ENCODE data around the gene ATG2A. TPM values are rescaled to one million over a fixed set of nuclear protein-coding genes. Genes with fewer than 3 reads are reported as not detected.

Gene ATG2A
- total RNA-seq, 1 donor from 2014 or later = 25.8 TPM

- TF ChIP-seq CTCF (conservative IDR thresholded peaks at IDR 0.05; ENCODE audit: low read depth, low read length) = no peak
- DNase-seq (ENCODE audit: low read depth) = peak; percentile 64
- no peak overlapping the region for H3K4me3 ChIP-seq (ENCODE audit: low read depth, low read length)
Measured at GRCh38 chr11:64854534-64855502, 62.2 kb downstream of the ATG2A start.

GRCh38 chr11:64854157-64854533 is 62.9 kb downstream of the ATG2A start:
- no peak for DNase-seq (ENCODE audit: low read depth)
- no peak for TF ChIP-seq CTCF (conservative IDR thresholded peaks at IDR 0.05; ENCODE audit: low read depth, low read length)
- no peak overlapping the region for H3K4me3 ChIP-seq (ENCODE audit: low read depth, low read length)

DNA sequence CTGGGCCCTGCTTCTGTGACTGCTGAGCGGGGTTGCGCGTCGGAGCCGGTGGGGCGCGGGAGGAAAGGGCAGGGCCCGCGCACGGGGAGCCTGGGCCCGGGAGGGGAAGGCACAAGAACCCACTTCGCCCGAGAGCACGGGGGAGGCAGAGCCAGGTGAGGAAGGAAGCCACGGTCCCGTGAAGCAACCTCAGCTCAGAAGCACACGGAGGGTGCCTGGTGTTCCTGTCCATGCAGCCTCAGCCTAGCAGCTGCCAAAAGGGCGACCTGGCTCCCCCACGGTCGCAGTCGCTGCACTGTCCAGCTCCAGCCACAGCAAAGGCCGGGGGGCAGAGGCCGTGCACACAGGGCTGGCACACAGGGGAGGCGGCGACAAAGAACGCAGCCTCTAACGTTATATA is 63.3 kb downstream of the ATG2A start:
- no peak for TF ChIP-seq CTCF (conservative IDR thresholded peaks at IDR 0.05; ENCODE audit: low read depth, low read length)
- H3K4me3 ChIP-seq (ENCODE audit: low read depth, low read length) = no peak overlapping the region
- DNase-seq (ENCODE audit: low read depth) = no peak

DNA sequence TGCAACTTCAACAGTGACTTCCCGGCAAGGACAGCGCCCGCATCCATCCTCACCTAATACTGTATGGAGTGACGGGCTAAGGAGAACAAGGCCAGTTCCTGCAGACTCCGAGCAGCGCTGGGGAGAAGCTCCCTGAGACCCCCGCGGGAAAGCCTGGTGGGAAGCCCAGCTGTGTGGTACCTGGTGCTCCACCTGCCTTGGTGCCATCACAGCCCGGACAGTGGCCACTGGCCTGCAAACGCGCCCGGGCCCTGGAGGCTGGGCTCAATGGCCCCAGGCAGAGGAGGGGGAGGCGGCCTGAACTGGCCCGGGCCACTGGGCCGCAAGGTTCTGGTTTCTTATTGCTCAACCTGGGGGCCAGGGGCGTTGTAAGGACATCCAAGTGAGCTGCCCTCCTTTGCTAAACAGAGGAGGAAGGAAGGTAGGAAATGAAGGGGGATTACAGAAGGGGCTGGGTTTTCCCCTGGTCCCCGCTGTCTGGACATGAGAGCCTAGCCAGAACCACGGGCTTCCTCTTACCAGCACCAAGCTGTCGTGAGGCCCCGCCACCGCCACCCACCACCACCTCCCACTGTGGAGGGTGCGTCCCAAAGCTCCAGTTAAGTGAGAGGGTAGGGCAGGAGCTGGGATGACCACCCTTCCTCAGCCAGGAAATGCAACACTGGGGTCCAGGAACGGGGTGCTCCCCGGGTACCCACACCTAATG is 64.1 kb downstream of the ATG2A start:
- TF ChIP-seq CTCF (conservative IDR thresholded peaks at IDR 0.05; ENCODE audit: low read depth, low read length) = no peak
- no peak overlapping the region for H3K4me3 ChIP-seq (ENCODE audit: low read depth, low read length)
- no peak for DNase-seq (ENCODE audit: low read depth)

GRCh38 chr11:64851831-64852351 is 65.1 kb downstream of the ATG2A start:
- DNase-seq (ENCODE audit: low read depth) = no peak
- no peak for TF ChIP-seq CTCF (conservative IDR thresholded peaks at IDR 0.05; ENCODE audit: low read depth, low read length)
- no peak overlapping the region for H3K4me3 ChIP-seq (ENCODE audit: low read depth, low read length)

- no peak overlapping the region for H3K4me3 ChIP-seq (ENCODE audit: low read depth, low read length)
- TF ChIP-seq CTCF (conservative IDR thresholded peaks at IDR 0.05; ENCODE audit: low read depth, low read length) = no peak
- no peak for DNase-seq (ENCODE audit: low read depth)
Measured at GRCh38 chr11:64850979-64851567, 65.9 kb downstream of the ATG2A start.

Measured in epithelial cell of proximal tubule (primary cell).